AG04450 (cell line): ENCODE data around the gene SHOC2. TPM values are rescaled to one million over a fixed set of nuclear protein-coding genes. Genes with fewer than 3 reads are reported as not detected.
"Not testable (repeated sequence)": the region's sequence is repeated elsewhere in the genome, so short reads cannot be mapped to it uniquely, and the experiment has no call there.

Experiments used
- CTCF ChIA-PET: fragments of 300-600, 350-600 bp; formaldehyde crosslinking; extraction: SDS; loops from one replicate; lab custom pipeline; 2022; ENCODE audit warnings: antibody characterized with exemption, inconsistent platforms; lab: Charles Lee
- POLR2A ChIA-PET: fragments of 350-600 bp; formaldehyde crosslinking; extraction: SDS; loops from one replicate; lab custom pipeline; 2021; ENCODE audit warnings: antibody characterized with exemption, inconsistent platforms; lab: Yijun Ruan, JAX
- DNase-seq: peaks from one replicate; pipeline ENCODE4 v3.0.0-alpha.2; 2011; ENCODE audit warnings: low read depth, low spot score
- H3K27ac ChIP-seq: one replicate; pipeline ENCODE4 v1.5.1; 2012; ENCODE audit warnings: low read depth, low read length, control low read depth
- H3K27me3 ChIP-seq: one replicate; pipeline ENCODE4 v1.6.0; 2012; ENCODE audit warnings: low read length; ENCODE audit not compliant: control insufficient read depth, insufficient read depth
- H3K4me3 ChIP-seq: 2 replicates; pipeline ENCODE4 v1.5.1; 2011; ENCODE audit warnings: mild to moderate bottlenecking, low read depth, low read length, control low read depth
- H3K9me3 ChIP-seq: 2 replicates; pipeline ENCODE4 v1.5.1; 2012; ENCODE audit warnings: low read length; ENCODE audit not compliant: control insufficient read depth, insufficient read depth
- CTCF ChIP-seq: IDR thresholded peaks from 2 replicates; pipeline ENCODE4 v1.5.1; 2011; ENCODE audit warnings: low read depth, low read length, control low read depth, inconsistent platforms
- polyA plus RNA-seq: library from polyadenylated mRNA; depleted of rRNA; stranded (reverse); fragments of >200 nt; gene quantifications from 2 replicates; pipeline ENCODE4 v1.2.3, GENCODE V29; 2011

SHOC2 gene
- polyA plus RNA-seq, 1 experiment: 33.3 TPM

- POLR2A ChIA-PET: interaction anchor here (0.7 to 1.4 kb wide), 3 partner anchors 10 to 109 kb away, joined by 3 to 9 read pairs (median 4); partner anchors contain the start of gene PDCD4
- no peaks in the 10 kb centered on the region for H3K9me3 ChIP-seq
- TF ChIP-seq CTCF: no peak
- H3K4me3 ChIP-seq: no peak overlapping the region
- CTCF ChIA-PET: interaction anchor here (1.1 to 1.4 kb wide), 2 partner anchors 16 to 19 kb away, joined by 4 to 6 read pairs; no protein-coding TSS in a partner anchor
- no peaks in the 10 kb centered on the region for H3K27me3 ChIP-seq
- DNase-seq: peak; percentile 42
- peak overlapping the region; percentile 48 for H3K27ac ChIP-seq
Measured at GRCh38 chr10:110912374-110912773, 7.0 kb upstream of the SHOC2 start.

DNA sequence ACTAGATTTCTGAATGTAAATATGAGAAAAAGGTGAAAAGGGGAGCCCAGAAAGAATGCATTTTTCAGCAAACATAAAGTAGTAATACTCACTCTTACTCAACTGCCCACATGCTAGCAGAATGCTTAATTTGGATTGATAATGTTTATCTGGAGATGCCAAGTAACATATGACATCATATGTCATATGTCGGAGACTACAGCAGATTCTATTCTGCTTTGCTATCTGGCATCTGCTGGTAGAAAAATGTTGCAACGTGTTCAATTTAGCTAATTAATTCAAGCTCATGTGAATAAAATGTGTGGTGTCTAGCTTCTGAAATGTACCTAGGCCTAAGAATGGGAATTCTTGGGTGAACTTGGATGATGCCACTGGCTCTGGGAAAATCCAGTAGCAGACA is 5.0 kb upstream of the SHOC2 start:
- TF ChIP-seq CTCF: no peak
- no peaks in the 10 kb centered on the region for H3K27me3 ChIP-seq
- POLR2A ChIA-PET: interaction anchor here (1.0 kb wide), 1 partner anchor 12 kb away, joined by 3 read pairs; no protein-coding TSS in a partner anchor
- H3K9me3 ChIP-seq: no peaks in the 10 kb centered on the region
- no peak overlapping the region for H3K27ac ChIP-seq
- CTCF ChIA-PET: interaction anchor here (1.9 to 2.3 kb wide), 2 partner anchors 21 to 168 kb away, joined by 5 to 11 read pairs; no protein-coding TSS in a partner anchor
- no peak overlapping the region for H3K4me3 ChIP-seq
- no peak for DNase-seq

- no peak for TF ChIP-seq CTCF
- DNase-seq: no peak
- ChIA-PET CTCF (interaction anchor here (0.6 to 2.3 kb wide), 3 partner anchors 21 to 609 kb away, joined by 5 to 11 read pairs (median 5); no protein-coding TSS in a partner anchor), POLR2A (interaction anchor here (1.0 kb wide), 1 partner anchor 13 kb away, joined by 3 read pairs; no protein-coding TSS in a partner anchor)
- Histone ChIP-seq H3K27me3 (no peaks in the 10 kb centered on the region), H3K9me3 (no peaks in the 10 kb centered on the region), H3K27ac (no peak overlapping the region), H3K4me3 (no peak overlapping the region)
Measured at GRCh38 chr10:110915035-110915434, 4.4 kb upstream of the SHOC2 start.

- H3K27ac ChIP-seq, POLR2A ChIA-PET, H3K9me3 ChIP-seq, H3K4me3 ChIP-seq, DNase-seq, H3K27me3 ChIP-seq: not testable (repeated sequence)
- CTCF ChIA-PET: interaction anchor here (0.6 to 2.3 kb wide), 2 partner anchors 22 to 610 kb away, joined by 5 to 11 read pairs; no protein-coding TSS in a partner anchor
Measured at GRCh38 chr10:110915600-110915999, 3.8 kb upstream of the SHOC2 start.

- CTCF ChIA-PET: interaction anchor here (0.6 to 1.1 kb wide), 7 partner anchors 23 to 833 kb away, joined by 3 to 8 read pairs (median 4); no protein-coding TSS in a partner anchor
- Histone ChIP-seq H3K27me3 (no peaks in the 10 kb centered on the region), H3K27ac (no peak overlapping the region), H3K9me3 (no peaks in the 10 kb centered on the region), H3K4me3 (no peak overlapping the region)
- TF ChIP-seq CTCF: no peak
- peak; percentile 49 for DNase-seq
- POLR2A ChIA-PET: no interaction called here
Measured at GRCh38 chr10:110916554-110917346, 2.7 kb upstream of the SHOC2 start.
